PC-9 (cell line): ENCODE results near the gene MACROD2. TPM values are rescaled to one million over a fixed set of nuclear protein-coding genes. Genes with fewer than 3 reads are reported as not detected.

Experiments
- BruUV-seq: library from RNA; stranded (reverse); fragments of 400-500 nt; replicated peaks from 2 replicates; lab custom pipeline; 2021; lab: Mats Ljungman, UMichigan
- CTCF ChIA-PET: fragments of 300-600 bp; sonication (Branson Sonifier 250); formaldehyde crosslinking; loops from one replicate; lab custom pipeline; 2022; ENCODE audit warnings: antibody characterized with exemption; lab: Charles Lee
- POLR2A ChIA-PET: fragments of 300-600 bp; sonication (Branson Sonifier 250); formaldehyde crosslinking; loops from one replicate; lab custom pipeline; 2022; ENCODE audit warnings: antibody characterized with exemption; ENCODE audit not compliant: unreplicated experiment; lab: Charles Lee
- DNase-seq, 2 experiments: peaks; one replicate each; pipeline versions ENCODE4 v3.0.0 to v3.0.0-alpha.2; 2015 to 2022; ENCODE audit warnings: mixed read lengths in 1 of 2
- H2AFZ ChIP-seq: fragments of 200-600 bp; sonication (generic); 2 replicates; pipeline ENCODE4 v1.8.1; 2017; ENCODE audit warnings: antibody characterized with exemption
- H3F3A ChIP-seq: fragments of 200-600 bp; sonication (generic); 2 replicates; pipeline ENCODE4 v1.8.1; 2017; ENCODE audit warnings: antibody characterized with exemption, mild to moderate bottlenecking, low read depth; ENCODE audit not compliant: insufficient read depth
- H3K27ac ChIP-seq: fragments of 200-600 bp; sonication (generic); 2 replicates; pipeline ENCODE4 v1.6.1; 2016; ENCODE audit warnings: mixed run types
- H3K27me3 ChIP-seq: fragments of 200-600 bp; sonication (generic); 2 replicates; pipeline ENCODE4 v1.6.1; 2016; ENCODE audit warnings: low read depth, mixed run types; ENCODE audit not compliant: insufficient read depth
- H3K36me3 ChIP-seq: fragments of 200-600 bp; sonication (generic); 2 replicates; pipeline ENCODE4 v1.6.1; 2016; ENCODE audit warnings: low read depth, mixed run types
- H3K4me1 ChIP-seq: fragments of 200-600 bp; sonication (generic); replicated peaks from 2 replicates; pipeline ENCODE4 v1.6.1; 2016; ENCODE audit warnings: mixed run types; ENCODE audit not compliant: insufficient read depth
- H3K4me2 ChIP-seq: fragments of 200-600 bp; sonication (generic); 2 replicates; pipeline ENCODE4 v1.6.1; 2017; ENCODE audit warnings: mixed run types
- H3K4me3 ChIP-seq: fragments of 200-600 bp; sonication (generic); 2 replicates; pipeline ENCODE4 v1.6.1; 2016; ENCODE audit warnings: mixed run types
- H3K79me2 ChIP-seq: fragments of 200-600 bp; sonication (generic); 2 replicates; pipeline ENCODE4 v1.6.1; 2017; ENCODE audit warnings: low read depth, mixed run types
- H3K9me2 ChIP-seq: fragments of 200-600 bp; sonication (generic); 2 replicates; pipeline ENCODE4 v1.8.1; 2017; ENCODE audit warnings: mild to moderate bottlenecking; ENCODE audit not compliant: insufficient read depth
- H3K9me3 ChIP-seq: fragments of 200-600 bp; sonication (generic); 2 replicates; pipeline ENCODE4 v1.8.1; 2016; ENCODE audit warnings: low read depth; ENCODE audit not compliant: insufficient read depth
- H4K20me1 ChIP-seq: fragments of 200-600 bp; sonication (generic); 2 replicates; pipeline ENCODE4 v1.8.1; 2017; ENCODE audit not compliant: insufficient read depth
- EZH2 ChIP-seq: fragments of 200-600 bp; sonication (generic); IDR thresholded peaks from 2 replicates; pipeline ENCODE4 v1.8.0; 2017; ENCODE audit warnings: antibody characterized with exemption, low read depth
- intact Hi-C: fragments of 100-400 bp; cut with micrococcal nuclease; formaldehyde crosslinking; loops from one replicate; pipeline ENCODE4 v1.10.0; 2022; ENCODE audit not compliant: unreplicated experiment
- total RNA-seq: library from RNA; stranded (reverse); gene quantifications from 2 replicates; pipeline ENCODE4 v1.2.3, GENCODE V29; 2021
- TF ChIP-seq, protein P1 (sequence below): fragments of 200-600 bp; sonication (generic); conservative IDR thresholded peaks from 2 replicates; pipeline ENCODE4 v1.6.1; 2017; ENCODE audit warnings: mixed run types, antibody characterized with exemption, mild to moderate bottlenecking, moderate library complexity

MACROD2 gene
- total RNA-seq, 1 experiment from 2014 or later: 11.4 TPM

DNA sequence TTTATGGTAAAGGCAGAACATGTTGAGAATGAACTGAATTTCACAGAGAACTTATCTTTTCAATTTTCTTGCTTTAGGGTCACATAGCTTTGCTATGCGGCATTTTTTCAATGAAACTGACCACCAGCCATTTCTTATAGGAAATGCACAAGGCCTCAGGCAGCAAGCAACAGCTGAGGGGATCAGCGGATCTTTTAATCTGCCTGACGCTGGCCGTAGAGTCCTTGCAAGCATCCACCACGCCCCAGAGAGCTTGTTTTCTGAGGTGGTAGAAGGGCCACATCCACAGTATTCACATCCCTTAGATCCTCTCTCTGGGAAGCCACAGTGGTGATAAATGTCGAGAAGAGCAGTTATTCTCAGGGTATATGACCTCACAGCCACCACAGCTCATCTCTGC lies 307.8 kb downstream of the MACROD2 start:
- no TSS peak for BruUV-seq
- no peak for DNase-seq
- Histone ChIP-seq H3K36me3 (no peaks in the 10 kb centered on the region), H3F3A (no peaks in the 10 kb centered on the region), H3K4me3 (no peak overlapping the region), H3K27ac (no peak overlapping the region), H3K4me1 (no peaks in the 10 kb centered on the region), H2AFZ (no peak overlapping the region), H3K27me3 (no peaks in the 10 kb centered on the region), H3K9me3 (no peaks in the 10 kb centered on the region), H3K9me2 (peaks cover 6% of the 10 kb centered on the region; the same call in 1 of the 2 replicates), H3K79me2 (no peaks in the 10 kb centered on the region), H3K4me2 (no peak overlapping the region), H4K20me1 (no peaks in the 10 kb centered on the region)
- no peak for TF ChIP-seq EZH2
- TF ChIP-seq, protein P1, sequence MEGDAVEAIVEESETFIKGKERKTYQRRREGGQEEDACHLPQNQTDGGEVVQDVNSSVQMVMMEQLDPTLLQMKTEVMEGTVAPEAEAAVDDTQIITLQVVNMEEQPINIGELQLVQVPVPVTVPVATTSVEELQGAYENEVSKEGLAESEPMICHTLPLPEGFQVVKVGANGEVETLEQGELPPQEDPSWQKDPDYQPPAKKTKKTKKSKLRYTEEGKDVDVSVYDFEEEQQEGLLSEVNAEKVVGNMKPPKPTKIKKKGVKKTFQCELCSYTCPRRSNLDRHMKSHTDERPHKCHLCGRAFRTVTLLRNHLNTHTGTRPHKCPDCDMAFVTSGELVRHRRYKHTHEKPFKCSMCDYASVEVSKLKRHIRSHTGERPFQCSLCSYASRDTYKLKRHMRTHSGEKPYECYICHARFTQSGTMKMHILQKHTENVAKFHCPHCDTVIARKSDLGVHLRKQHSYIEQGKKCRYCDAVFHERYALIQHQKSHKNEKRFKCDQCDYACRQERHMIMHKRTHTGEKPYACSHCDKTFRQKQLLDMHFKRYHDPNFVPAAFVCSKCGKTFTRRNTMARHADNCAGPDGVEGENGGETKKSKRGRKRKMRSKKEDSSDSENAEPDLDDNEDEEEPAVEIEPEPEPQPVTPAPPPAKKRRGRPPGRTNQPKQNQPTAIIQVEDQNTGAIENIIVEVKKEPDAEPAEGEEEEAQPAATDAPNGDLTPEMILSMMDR: no peak
- intact Hi-C loops: no loop called here
- ChIA-PET CTCF (no interaction called here), POLR2A (no interaction called here)

DNA sequence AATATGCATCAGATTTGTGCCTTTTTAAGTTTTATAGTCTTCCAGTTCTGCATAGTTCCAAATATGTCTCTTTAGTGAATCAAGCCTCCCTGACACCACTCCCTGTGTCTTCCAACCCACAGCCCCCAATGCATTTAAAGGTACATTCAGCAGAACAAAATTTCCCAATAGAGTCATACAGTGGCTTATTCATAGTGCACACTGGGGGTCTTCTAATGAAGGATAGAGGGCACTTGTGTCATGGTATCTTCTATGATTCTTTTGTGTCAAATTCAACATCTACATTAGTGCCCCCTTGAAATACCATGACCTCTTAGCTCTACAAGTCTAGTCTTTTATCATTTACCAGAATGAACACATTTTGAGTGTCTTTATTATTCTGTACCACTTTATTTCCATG lies 308.3 kb downstream of the MACROD2 start:
- Histone ChIP-seq H3K4me1 (no peaks in the 10 kb centered on the region), H3K9me3 (no peaks in the 10 kb centered on the region), H4K20me1 (no peaks in the 10 kb centered on the region), H2AFZ (no peak overlapping the region), H3K27ac (no peak overlapping the region), H3K9me2 (peaks cover 6% of the 10 kb centered on the region; the same call in 1 of the 2 replicates), H3F3A (no peaks in the 10 kb centered on the region), H3K27me3 (no peaks in the 10 kb centered on the region), H3K79me2 (no peaks in the 10 kb centered on the region), H3K4me2 (no peak overlapping the region), H3K36me3 (no peaks in the 10 kb centered on the region), H3K4me3 (no peak overlapping the region)
- no peak for DNase-seq
- CTCF ChIA-PET: no interaction called here
- intact Hi-C loops: no loop called here
- no peak for TF ChIP-seq EZH2
- POLR2A ChIA-PET: no interaction called here
- BruUV-seq: no TSS peak

DNA sequence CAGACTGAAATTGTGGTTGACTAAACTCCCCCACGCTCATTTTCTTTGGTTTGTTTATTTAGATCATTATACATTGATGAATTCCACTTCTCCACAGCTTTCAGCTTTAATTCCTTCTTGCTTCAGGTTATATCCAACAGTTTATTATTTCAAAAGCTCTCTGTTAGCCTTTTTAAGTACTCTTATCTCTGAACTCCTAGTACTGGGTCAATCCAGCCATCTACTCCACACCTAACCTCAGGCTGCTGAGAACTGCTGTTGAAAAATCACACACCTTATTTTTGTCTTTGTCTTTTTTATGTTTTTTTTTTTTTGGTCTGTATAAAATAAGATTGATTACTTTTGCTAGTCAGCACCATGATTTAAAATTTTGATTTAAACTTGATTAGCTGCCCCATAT lies 309.2 kb downstream of the MACROD2 start:
- Histone ChIP-seq H3K9me3 (no peaks in the 10 kb centered on the region), H3K27me3 (no peaks in the 10 kb centered on the region), H3K79me2 (no peaks in the 10 kb centered on the region), H3K4me1 (no peaks in the 10 kb centered on the region), H3K9me2 (peaks cover 6% of the 10 kb centered on the region; the same call in 1 of the 2 replicates), H3K4me3 (no peak overlapping the region), H3K4me2 (no peak overlapping the region), H4K20me1 (no peaks in the 10 kb centered on the region), H3K36me3 (no peaks in the 10 kb centered on the region), H3K27ac (no peak overlapping the region), H3F3A (no peaks in the 10 kb centered on the region), H2AFZ (no peak overlapping the region)
- TF ChIP-seq, protein P1: no peak
- no peak for TF ChIP-seq EZH2
- POLR2A ChIA-PET: no interaction called here
- DNase-seq: no peak
- intact Hi-C loops: no loop called here
- CTCF ChIA-PET: no interaction called here
- no TSS peak for BruUV-seq

DNA sequence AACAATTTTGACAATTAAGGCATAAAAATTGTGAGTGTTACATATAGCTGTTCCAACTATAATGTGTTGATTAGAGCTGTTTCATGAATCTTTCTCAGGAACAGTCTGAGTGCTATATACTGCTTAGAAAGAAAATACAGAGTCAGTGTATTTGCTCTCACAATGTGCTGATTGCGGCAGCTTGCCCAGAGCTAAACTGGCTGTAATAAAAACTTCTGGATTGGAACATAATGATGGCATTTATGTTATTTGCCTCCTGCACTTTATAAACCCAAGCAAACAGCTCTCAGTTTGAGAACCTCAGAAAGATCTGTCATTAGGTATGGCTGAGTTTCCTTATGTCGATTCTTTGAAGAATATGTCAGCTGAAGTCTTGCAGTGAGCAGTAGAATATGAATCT lies 312.6 kb downstream of the MACROD2 start:
- no peak for TF ChIP-seq EZH2
- TF ChIP-seq, protein P1: no peak
- no peak for DNase-seq
- CTCF ChIA-PET: no interaction called here

More for the DNA sequence above, 312.6 kb downstream of the MACROD2 start:
- H2AFZ ChIP-seq: no peak overlapping the region
- POLR2A ChIA-PET: no interaction called here
- no peak overlapping the region for H3K4me3 ChIP-seq
- H3K4me2 ChIP-seq: no peak overlapping the region
- no peaks in the 10 kb centered on the region for H3F3A ChIP-seq
- H3K4me1 ChIP-seq: no peaks in the 10 kb centered on the region
- peaks cover 6% of the 10 kb centered on the region; the same call in 1 of the 2 replicates for H3K9me2 ChIP-seq
- intact Hi-C loops: no loop called here
- no peaks in the 10 kb centered on the region for H3K27me3 ChIP-seq
- H4K20me1 ChIP-seq: no peaks in the 10 kb centered on the region
- BruUV-seq: no TSS peak
- H3K36me3 ChIP-seq: no peaks in the 10 kb centered on the region
- H3K79me2 ChIP-seq: no peaks in the 10 kb centered on the region
- no peaks in the 10 kb centered on the region for H3K9me3 ChIP-seq
- no peak overlapping the region for H3K27ac ChIP-seq
